ENCODE data around the gene ESYT2. TPM values are rescaled to one million over a fixed set of nuclear protein-coding genes. Genes with fewer than 3 reads are reported as not detected.
A peak's percentile ranks its signal among the peaks of the same experiment; 100 is the strongest.

Gene ESYT2
- total and polyA plus RNA-seq, 9 of the 15 experiments (the other 6 are each of a cell fraction or from before 2014, with no cell fraction given) = 5.8 to 86.9 (median 64.7) TPM

DNA sequence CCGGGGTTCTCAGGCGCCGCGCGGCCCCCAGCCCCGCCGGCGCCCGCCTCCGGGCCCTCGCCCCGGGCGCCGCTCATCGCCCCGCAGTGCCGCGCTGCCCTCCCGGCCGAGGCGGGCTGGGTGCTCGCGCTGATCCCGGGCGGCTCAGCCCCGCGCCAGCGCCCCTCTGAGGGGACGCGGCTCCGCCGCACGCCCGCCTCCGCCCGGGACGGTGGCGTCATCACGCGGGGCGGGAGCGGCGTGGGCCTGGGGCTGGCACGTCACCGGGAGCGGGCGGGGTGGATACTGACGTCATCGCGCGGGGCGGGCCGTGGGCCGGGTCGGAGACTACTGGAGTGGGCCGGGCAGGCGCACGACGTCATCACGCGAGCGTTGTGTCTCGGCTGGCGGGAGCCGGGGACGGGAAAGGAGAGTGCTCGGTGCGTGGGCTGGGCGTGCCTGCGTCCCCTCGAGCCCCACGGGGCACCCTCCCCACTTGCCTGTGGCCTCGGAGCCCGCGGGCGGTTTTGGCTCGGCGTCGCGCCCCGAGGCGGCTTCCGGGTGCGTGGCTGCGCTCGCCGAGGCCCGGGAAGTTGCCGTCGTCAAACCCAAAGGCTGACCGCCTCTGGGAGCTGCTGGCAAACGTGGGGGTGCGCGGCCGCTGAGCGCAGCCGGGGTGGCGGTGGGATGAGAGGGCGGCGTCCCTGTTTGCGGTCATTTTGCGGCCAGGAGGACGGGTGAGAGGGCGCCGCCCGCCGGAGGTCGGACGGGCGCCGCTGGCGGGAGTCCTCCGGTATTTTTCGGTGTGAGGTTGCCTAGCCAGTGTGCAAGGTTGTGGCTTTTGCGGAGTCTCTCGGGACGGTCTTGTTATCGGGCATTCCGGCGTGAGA lies at the start of gene ESYT2 (continued):
- TF ChIP-seq, protein P1, sequence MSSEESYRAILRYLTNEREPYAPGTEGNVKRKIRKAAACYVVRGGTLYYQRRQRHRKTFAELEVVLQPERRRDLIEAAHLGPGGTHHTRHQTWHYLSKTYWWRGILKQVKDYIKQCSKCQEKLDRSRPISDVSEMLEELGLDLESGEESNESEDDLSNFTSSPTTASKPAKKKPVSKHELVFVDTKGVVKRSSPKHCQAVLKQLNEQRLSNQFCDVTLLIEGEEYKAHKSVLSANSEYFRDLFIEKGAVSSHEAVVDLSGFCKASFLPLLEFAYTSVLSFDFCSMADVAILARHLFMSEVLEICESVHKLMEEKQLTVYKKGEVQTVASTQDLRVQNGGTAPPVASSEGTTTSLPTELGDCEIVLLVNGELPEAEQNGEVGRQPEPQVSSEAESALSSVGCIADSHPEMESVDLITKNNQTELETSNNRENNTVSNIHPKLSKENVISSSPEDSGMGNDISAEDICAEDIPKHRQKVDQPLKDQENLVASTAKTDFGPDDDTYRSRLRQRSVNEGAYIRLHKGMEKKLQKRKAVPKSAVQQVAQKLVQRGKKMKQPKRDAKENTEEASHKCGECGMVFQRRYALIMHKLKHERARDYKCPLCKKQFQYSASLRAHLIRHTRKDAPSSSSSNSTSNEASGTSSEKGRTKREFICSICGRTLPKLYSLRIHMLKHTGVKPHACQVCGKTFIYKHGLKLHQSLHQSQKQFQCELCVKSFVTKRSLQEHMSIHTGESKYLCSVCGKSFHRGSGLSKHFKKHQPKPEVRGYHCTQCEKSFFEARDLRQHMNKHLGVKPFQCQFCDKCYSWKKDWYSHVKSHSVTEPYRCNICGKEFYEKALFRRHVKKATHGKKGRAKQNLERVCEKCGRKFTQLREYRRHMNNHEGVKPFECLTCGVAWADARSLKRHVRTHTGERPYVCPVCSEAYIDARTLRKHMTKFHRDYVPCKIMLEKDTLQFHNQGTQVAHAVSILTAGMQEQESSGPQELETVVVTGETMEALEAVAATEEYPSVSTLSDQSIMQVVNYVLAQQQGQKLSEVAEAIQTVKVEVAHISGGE (CRISPR knock-in tag; IDR thresholded peaks at IDR 0.05) = peak in 2 of 3 experiments; percentile 45 to 73; a peak in 3 of 6 replicates
- TF ChIP-seq, protein P2, sequence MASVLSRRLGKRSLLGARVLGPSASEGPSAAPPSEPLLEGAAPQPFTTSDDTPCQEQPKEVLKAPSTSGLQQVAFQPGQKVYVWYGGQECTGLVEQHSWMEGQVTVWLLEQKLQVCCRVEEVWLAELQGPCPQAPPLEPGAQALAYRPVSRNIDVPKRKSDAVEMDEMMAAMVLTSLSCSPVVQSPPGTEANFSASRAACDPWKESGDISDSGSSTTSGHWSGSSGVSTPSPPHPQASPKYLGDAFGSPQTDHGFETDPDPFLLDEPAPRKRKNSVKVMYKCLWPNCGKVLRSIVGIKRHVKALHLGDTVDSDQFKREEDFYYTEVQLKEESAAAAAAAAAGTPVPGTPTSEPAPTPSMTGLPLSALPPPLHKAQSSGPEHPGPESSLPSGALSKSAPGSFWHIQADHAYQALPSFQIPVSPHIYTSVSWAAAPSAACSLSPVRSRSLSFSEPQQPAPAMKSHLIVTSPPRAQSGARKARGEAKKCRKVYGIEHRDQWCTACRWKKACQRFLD (CRISPR knock-in tag; IDR thresholded peaks at IDR 0.05) = no peak
- TF ChIP-seq, protein P3, sequence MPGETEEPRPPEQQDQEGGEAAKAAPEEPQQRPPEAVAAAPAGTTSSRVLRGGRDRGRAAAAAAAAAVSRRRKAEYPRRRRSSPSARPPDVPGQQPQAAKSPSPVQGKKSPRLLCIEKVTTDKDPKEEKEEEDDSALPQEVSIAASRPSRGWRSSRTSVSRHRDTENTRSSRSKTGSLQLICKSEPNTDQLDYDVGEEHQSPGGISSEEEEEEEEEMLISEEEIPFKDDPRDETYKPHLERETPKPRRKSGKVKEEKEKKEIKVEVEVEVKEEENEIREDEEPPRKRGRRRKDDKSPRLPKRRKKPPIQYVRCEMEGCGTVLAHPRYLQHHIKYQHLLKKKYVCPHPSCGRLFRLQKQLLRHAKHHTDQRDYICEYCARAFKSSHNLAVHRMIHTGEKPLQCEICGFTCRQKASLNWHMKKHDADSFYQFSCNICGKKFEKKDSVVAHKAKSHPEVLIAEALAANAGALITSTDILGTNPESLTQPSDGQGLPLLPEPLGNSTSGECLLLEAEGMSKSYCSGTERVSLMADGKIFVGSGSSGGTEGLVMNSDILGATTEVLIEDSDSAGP (CRISPR knock-in tag; IDR thresholded peaks at IDR 0.05) = no peak
- no peak; the same call in 1 of the 2 replicates for TF ChIP-seq GABPB2 (CRISPR knock-in tag; conservative IDR thresholded peaks at IDR 0.05)
- TF ChIP-seq NCOA2 (IDR thresholded peaks at IDR 0.05; ENCODE audit: partially characterized antibody in 2 of 2) = no peak
- TF ChIP-seq, protein P4, sequence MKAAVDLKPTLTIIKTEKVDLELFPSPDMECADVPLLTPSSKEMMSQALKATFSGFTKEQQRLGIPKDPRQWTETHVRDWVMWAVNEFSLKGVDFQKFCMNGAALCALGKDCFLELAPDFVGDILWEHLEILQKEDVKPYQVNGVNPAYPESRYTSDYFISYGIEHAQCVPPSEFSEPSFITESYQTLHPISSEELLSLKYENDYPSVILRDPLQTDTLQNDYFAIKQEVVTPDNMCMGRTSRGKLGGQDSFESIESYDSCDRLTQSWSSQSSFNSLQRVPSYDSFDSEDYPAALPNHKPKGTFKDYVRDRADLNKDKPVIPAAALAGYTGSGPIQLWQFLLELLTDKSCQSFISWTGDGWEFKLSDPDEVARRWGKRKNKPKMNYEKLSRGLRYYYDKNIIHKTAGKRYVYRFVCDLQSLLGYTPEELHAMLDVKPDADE (conservative IDR thresholded peaks at IDR 0.05; ENCODE audit: control insufficient read depth, low read depth, low read length) = peak; percentile 80
- TF ChIP-seq TAF1 (IDR thresholded peaks at IDR 0.05; ENCODE audit: control insufficient read depth, extremely low read depth, insufficient read depth, low read length, severe bottlenecking) = peak; percentile 88
- TF ChIP-seq ZNF253 (CRISPR knock-in tag; conservative IDR thresholded peaks at IDR 0.05) = no peak
- TF ChIP-seq SETDB1 (IDR thresholded peaks at IDR 0.05; ENCODE audit: low read length) = peak; percentile 17
- TF ChIP-seq ETV5 (CRISPR knock-in tag; IDR thresholded peaks at IDR 0.05; ENCODE audit: low read depth) = peak; percentile 81
- TF ChIP-seq, protein P5, sequence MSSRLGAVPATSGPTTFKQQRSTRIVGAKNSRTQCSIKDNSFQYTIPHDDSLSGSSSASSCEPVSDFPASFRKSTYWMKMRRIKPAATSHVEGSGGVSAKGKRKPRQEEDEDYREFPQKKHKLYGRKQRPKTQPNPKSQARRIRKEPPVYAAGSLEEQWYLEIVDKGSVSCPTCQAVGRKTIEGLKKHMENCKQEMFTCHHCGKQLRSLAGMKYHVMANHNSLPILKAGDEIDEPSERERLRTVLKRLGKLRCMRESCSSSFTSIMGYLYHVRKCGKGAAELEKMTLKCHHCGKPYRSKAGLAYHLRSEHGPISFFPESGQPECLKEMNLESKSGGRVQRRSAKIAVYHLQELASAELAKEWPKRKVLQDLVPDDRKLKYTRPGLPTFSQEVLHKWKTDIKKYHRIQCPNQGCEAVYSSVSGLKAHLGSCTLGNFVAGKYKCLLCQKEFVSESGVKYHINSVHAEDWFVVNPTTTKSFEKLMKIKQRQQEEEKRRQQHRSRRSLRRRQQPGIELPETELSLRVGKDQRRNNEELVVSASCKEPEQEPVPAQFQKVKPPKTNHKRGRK (tag; IDR thresholded peaks at IDR 0.05) = no peak
- TF ChIP-seq TAF15 (IDR thresholded peaks at IDR 0.05; ENCODE audit: low read depth, low read length) = no peak
- TF ChIP-seq, protein P6, sequence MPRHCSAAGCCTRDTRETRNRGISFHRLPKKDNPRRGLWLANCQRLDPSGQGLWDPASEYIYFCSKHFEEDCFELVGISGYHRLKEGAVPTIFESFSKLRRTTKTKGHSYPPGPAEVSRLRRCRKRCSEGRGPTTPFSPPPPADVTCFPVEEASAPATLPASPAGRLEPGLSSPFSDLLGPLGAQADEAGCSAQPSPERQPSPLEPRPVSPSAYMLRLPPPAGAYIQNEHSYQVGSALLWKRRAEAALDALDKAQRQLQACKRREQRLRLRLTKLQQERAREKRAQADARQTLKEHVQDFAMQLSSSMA (CRISPR knock-in tag; IDR thresholded peaks at IDR 0.05) = peak; percentile 80; the same call in 1 of the 2 replicates
- TF ChIP-seq ZNF239 (CRISPR knock-in tag; IDR thresholded peaks at IDR 0.05) = peak; percentile 63
- TF ChIP-seq ZNF766 (CRISPR knock-in tag; conservative IDR thresholded peaks at IDR 0.05) = peak; percentile 81

Data from K562 (cell line).